GM18870 (cell line): Measurements from ENCODE around the gene RFX4.
"Not testable (repeated sequence)": the region's sequence is repeated elsewhere in the genome, so short reads cannot be mapped to it uniquely, and the experiment has no call there.

Experiments
- ATAC-seq: cut with Tn5 transposase; IDR thresholded peaks from one replicate; pipeline ENCODE4 v1.9.1; 2021; ENCODE audit warnings: moderate library complexity; ENCODE audit not compliant: unreplicated experiment

The RFX4 gene

GRCh38 chr12:106590601-106591000, 7.8 kb downstream of the RFX4 start:
- ATAC-seq, result no peak

GRCh38 chr12:106594447-106594846, 11.6 kb downstream of the RFX4 start:
- ATAC-seq, result no peak

- no peak for ATAC-seq
These were observed 12.5 kb downstream of the RFX4 start for GRCh38 chr12:106595268-106595667.

- no peak for ATAC-seq
These were observed 15.2 kb downstream of the RFX4 start for GRCh38 chr12:106598003-106598402.

- ATAC-seq, result no peak
These were observed 16.5 kb downstream of the RFX4 start for GRCh38 chr12:106599302-106599701.

- ATAC-seq, result no peak
These were observed 17.7 kb downstream of the RFX4 start for GRCh38 chr12:106600503-106600902.

- no peak for ATAC-seq
These were observed 18.2 kb downstream of the RFX4 start for GRCh38 chr12:106601031-106601430.

- ATAC-seq, result no peak
These were observed 18.7 kb downstream of the RFX4 start for GRCh38 chr12:106601496-106601895.

GRCh38 chr12:106602076-106602475, 19.3 kb downstream of the RFX4 start:
- ATAC-seq, result no peak

- no peak for ATAC-seq
These were observed 22.4 kb downstream of the RFX4 start for GRCh38 chr12:106605254-106605653.

GRCh38 chr12:106620588-106620987, 37.8 kb downstream of the RFX4 start:
- ATAC-seq, result not testable (repeated sequence)

GRCh38 chr12:106625976-106626375, 43.2 kb downstream of the RFX4 start:
- ATAC-seq, result no peak

- no peak for ATAC-seq
These were observed 47.2 kb downstream of the RFX4 start for GRCh38 chr12:106629797-106630659.

GRCh38 chr12:106631150-106631549, 48.3 kb downstream of the RFX4 start:
- ATAC-seq, result no peak

GRCh38 chr12:106631797-106632196, 49.0 kb downstream of the RFX4 start:
- no peak for ATAC-seq

- ATAC-seq, result no peak
These were observed 50.1 kb downstream of the RFX4 start for GRCh38 chr12:106632797-106633450.

GRCh38 chr12:106633451-106633823, 50.6 kb downstream of the RFX4 start:
- no peak for ATAC-seq

- ATAC-seq, result no peak
These were observed 51.4 kb downstream of the RFX4 start for GRCh38 chr12:106634206-106634605.

GRCh38 chr12:106643000-106643399, 60.2 kb downstream of the RFX4 start:
- ATAC-seq, result no peak

- ATAC-seq, result no peak
These were observed 61.7 kb downstream of the RFX4 start for GRCh38 chr12:106644335-106645073.

- no peak for ATAC-seq
These were observed 62.2 kb downstream of the RFX4 start for GRCh38 chr12:106645074-106645421.
